ENCODE data around the gene C12orf43. TPM values are rescaled to one million over a fixed set of nuclear protein-coding genes. Genes with fewer than 3 reads are reported as not detected.

The C12orf43 gene
- polyA plus RNA-seq, 12 donors = 10.0 to 16.8 (median 11.7) TPM; not detected in 1

DNA sequence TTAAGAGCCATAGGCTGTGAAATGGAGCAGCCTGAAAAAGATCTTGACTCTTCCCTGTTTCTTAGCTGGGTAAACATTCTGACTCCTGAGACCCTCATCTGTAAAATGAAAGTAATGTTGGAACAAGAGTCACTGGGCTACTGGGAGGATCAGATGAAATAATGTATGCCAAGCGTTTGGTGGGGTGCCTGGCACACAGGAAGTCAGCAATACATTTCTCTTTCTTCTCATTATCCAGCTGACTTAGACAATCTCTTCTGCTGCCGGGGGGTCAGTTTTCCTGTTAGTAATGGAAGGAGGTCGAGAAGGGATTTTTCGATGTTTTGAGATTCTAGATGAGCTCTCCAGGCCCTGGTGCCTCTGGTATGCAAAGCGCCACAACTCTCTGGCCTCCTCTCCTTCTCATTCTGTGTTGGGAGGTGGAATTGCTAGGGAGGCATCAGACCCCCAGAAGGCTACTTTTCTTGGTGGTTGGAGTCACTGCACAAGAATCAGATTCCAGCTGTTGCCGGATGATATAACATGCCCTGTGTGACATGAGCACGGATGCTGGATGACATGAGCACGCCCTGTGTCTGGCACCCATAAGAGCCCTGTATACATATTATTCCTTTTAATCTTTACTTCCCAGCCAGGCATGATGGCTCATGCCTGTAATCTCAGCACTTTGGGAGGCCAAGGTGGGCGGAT lies 18.5 kb upstream of the C12orf43 start:
- DNase-seq = no peak

DNA sequence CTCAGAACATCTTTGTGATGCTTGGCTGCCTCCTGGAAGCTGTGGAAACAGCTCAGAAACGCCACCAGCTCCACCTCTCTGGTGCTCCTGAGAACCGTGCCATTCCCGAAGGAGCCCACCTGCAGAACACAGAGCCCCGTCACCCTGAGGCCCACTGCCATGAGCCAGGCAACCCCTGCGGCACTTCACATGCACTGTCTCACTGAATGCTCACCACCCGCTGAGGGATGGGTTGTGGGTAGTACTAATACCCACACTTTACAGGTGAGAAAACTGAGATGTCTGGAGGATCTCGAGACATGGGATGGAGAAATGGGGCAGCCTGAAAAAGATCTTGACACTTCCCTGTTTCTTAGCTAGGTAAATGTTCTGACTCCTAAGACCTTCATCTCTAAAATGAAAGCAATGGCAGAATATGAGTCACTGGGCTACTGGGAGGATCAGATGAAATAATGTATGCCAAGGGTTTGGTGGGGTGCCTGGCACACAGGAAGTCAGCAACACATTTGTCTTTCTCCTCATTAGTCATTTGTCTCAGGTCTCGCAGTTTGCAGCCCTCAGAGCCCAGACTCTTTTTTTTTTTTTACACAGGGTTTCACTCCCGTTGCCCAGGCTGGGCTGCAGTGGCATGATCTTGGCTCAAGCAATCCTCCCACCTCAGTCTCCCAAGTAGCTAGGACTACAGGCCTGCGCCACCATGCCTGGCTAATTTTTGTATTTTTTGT lies 17.5 kb upstream of the C12orf43 start:
- DNase-seq = no peak

DNA sequence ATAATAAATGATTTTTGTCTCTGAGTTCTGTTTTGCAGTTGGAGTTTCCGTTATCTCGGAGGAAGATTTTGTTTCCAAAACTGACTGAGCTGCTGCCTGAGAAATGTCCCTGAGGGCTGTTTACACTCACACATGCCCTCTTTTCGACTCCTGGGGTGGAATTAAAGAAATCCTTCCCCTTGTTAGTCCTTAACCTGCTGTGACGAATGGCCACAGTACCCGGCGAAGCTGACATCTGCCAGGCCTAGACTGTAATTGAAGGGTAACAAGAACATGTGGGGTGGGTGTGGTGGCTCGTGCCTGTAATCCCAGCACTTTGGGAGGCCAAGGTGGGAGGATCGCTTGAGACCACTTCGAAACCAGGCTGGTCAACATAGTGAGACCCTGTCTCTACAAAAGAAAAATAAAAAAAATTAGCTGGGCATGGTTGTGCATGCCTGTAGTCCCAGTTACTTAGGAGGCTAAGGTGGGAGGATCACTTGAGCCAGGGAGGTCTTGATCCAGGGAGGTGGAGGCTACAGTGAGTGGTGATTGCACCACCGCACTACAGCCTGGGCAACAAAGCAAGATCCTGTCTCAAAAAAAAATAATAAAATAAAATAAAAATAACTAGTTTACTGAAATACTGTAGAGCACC lies 14.4 kb upstream of the C12orf43 start:
- DNase-seq = no peak

DNA sequence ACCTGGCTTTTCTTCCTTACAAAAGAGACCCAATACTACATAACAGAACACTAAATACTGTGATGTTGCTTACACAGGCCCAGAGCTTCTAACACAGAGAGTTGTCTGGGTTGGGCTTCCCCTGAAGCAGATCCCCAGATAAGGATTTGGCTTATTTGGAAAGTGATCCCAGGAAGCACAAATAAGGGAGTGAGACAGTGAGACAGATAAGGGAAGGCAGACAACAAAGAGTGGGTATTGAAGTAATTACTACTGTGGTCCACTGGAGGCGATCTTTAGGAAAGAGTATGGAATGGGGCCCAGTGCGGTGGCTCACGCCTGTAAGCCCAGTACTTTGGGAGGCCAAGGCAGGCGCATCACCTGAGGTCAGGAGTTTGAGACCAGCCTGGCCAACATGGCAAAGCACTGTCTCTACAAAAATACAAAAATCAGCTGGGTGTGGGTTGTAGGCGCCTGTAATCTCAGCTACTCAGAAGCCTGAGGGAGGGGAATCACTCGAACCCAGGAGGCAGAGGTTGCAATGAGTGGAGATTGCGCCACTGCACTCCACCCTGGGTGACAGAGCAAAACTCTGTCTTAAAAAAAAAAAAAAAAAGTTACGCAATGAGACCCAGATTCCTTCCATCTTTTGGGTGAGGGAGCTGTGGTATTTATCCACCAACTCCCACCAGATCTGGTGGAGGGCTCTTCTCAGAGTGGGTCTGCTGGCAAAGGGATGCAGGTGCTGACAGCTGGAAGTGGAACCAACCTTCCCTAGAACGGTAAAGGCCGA lies 10.2 kb upstream of the C12orf43 start:
- no peak for DNase-seq

DNA sequence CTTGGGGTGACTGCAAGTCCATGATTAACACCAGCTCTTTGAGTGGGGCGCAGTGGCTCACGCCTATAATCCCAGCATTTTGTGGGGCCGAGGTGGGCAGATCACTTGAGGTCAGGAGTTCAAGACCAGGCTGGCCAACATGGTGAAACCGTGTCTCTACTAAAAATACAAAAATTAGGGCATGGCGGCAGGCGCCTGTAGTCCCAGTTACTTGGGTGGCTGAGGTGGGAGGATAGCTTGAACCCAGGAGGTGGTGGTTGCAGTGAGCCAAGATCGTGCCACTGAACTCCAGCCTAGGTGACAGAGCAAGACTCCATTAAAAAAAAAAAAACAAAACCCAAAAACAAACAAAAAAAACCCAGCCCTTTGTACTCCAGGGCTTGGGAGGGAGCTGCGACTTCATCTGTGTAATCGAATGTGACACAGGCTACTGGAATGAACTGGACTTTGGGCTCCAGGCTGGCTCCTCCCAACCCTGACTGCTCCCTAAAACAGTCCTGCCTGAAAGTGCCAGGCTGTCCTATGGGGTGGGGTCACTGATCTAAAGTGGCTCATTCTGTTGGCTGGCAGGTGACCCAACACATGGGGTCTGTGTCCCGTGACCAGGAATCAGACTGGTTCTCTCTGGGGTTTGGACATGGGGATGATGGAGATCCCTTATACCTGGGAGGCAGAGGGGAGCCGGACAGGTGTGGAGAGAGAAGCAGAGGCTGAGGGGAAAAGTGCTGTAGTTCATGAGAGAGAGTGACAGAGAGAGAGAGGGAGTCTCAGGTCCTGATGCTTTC lies 9.3 kb upstream of the C12orf43 start:
- no peak for DNase-seq

DNA sequence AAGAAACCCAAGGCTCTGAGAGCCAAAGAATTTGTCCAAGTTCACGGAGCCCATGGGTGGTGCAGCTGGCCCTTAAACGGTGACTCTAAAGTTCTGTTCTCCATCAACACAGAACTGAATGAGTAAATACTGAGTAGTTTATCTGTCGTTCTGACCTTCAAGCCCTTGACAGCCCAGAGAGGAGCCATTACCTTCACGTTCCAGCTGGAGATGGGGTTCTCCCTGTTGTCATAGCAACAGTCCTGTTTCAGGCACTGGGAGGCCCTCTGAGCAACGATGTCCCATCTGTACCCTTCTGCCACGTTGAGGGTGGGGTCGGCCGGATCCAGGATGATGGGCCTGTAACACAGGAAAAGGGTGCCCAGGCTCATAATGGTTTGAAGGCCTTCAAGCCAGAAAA lies 7.5 kb upstream of the C12orf43 start:
- DNase-seq = no peak

DNA sequence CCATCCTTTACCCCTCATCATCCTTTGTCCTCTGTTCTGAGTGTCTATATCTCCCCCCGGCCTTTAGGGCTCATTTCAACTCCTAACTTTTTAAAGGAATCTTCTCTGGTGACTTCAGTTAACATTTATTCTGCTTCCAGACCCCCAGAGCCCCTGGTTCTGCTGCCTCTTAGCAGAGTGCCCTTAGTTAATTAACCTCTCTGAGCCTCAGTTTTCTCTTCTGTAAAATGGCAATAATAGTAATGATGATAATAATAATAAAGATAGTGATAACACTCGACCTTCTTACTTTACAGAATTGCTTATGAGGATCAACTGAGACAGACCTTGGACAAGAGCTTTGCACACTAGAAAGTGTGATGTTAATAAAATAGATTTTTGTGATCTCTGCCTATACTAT lies 6.4 kb upstream of the C12orf43 start:
- no peak for DNase-seq

DNA sequence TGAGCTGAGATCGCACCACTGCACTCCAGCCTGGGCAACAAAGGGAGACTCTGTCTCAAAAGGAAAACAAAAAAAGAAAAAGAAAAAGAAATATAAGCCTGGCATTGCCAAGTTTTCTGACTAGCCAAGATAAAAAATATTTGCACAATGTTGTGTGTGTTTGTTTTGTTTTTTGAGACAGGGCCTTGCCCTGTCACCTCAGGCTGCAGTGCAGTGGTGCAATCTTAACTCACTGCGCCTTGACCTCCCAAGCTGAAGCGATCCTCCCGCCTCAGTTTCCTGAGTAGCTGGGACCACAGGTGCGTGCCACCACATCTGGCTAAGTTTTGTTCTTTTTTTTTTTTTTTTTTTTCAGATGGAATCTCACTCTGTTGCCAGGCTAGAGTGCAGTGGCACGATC lies 5.5 kb upstream of the C12orf43 start:
- DNase-seq = no peak

DNA sequence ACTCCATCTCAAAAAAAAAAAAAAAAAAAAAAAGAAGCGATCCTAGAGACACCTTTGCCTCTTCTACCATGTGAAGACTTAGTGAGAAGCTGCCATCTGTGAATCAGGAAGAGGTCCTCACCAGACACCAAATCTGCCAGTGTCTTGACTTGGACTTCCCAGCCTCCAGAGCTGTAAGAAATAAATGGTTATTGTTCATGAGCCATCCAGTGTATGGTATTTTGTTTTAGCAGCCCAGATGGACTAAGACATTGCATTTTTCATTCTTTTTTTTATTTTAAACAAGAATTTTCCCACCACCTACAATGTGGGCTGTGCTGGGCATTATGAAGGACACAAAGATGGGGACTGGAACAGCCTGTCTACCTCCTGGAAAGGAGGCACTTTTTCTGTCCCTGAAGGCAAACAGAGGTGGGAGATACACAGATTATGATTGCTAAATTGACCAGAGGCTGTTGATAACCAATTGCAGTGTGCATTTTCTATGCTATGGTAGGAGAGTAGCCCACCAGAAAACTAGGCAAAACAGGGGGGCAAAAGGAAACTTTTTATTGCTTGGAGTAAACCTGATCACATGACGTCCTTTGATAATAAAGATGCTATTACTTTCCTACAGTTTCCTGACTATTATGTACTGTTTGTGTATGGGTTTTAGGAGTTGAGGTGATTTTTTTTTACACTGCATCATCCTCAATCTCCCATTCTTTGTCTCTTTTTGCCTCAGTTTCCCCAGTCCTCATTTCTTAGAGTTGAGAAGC lies 2.8 kb upstream of the C12orf43 start:
- DNase-seq = no peak

DNA sequence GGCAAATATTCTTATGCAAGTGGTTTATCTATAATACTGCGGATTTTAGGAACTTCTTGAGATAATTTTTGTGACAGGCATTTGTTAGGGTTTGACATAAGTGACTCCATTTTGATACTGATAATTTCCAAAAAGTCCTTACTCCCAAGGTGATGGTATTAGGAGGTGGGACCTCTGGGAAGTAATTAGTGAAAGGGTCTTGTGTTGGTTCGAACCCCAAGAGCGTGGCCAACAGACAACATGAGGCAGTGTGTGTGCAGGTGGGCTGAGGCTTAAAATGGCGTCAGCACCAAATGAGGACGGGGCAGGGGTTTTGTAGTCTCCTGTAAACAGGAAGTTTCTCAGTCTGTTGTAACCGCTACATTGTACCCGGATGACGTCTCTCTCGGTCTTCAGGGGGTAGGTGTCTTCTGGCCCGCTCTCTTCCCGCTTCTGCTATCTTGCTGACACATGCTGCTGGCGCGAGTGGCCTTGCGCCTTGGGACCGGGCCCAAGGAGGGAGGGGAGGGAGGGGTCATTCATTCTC lies 1.7 kb upstream of the C12orf43 start:
- no peak for DNase-seq

DNA sequence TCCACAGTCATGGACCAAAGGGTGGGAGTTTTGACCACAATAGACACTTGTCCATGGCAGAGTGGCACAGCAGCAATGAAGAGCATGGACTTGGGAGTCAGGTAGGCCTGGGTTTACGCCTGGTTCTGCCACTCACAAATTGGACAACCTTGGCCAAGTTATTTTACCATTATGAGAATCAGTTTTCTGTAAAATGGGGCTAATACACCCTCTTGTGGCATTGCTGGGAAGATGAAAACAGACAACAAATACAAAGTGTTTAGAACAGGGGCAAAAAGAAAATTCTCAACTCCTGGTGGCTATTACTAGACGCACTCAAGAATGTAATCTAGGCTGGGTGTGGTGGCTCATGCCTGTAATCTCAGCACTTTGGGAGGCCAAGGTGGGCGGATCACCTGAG lies 2.6 kb downstream of the C12orf43 start:
- DNase-seq = no peak

DNA sequence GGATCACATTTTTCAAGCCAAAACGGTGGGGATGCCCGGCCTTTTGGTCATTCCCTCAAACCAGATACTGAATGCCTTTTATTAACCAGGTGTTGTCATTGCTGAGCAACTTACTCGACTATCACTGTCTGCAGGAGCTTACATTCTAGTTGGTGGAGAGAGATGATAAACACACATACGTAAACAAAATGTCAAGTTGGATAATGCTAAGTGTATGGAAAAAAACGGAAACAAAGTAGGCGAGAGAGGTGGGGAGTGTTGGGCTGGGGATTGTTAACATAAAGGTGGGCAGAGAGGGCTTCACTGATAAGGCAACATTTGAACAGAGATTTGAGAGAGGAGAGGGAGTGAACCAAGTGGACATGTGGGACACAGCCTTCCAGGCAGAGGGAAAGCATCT lies 4.5 kb downstream of the C12orf43 start:
- no peak for DNase-seq

DNA sequence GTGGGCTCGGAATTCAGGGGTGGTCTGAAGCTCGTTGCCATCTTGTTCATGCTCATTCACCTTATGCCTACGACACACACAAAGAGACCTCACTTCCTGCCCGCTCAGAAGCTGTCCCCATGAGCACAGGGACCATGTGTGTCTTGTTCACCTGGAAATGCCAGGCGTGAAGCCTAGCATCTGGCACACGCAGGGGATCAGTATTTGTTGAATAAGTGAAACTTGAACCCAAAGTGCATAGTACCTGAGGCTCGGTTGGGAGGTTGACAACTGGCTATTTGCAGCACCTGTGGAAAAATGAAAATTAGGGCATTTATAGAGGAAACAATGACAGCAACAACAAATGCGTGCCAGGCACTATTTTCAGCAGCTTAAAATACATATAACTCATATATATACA lies 5.4 kb downstream of the C12orf43 start:
- no peak for DNase-seq

DNA sequence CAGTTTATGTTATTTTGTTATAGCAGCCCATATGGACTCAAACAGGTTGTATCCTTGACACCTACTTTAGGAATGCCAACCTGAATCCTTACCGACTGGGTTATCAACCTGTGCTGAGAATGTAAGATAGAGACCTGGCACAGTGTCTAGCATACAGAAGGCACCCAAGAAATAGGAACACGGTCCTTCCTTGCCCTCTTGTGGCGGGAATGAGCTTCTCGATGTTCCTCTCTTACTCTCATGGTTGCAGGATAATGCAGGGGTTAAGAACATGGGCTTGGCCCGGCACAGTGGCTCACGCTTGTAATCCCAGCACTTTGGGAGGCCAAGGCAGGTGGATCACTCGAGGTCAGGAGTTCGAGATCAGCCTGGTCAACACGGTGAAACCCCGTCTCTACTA lies 6.5 kb downstream of the C12orf43 start:
- no peak for DNase-seq

DNA sequence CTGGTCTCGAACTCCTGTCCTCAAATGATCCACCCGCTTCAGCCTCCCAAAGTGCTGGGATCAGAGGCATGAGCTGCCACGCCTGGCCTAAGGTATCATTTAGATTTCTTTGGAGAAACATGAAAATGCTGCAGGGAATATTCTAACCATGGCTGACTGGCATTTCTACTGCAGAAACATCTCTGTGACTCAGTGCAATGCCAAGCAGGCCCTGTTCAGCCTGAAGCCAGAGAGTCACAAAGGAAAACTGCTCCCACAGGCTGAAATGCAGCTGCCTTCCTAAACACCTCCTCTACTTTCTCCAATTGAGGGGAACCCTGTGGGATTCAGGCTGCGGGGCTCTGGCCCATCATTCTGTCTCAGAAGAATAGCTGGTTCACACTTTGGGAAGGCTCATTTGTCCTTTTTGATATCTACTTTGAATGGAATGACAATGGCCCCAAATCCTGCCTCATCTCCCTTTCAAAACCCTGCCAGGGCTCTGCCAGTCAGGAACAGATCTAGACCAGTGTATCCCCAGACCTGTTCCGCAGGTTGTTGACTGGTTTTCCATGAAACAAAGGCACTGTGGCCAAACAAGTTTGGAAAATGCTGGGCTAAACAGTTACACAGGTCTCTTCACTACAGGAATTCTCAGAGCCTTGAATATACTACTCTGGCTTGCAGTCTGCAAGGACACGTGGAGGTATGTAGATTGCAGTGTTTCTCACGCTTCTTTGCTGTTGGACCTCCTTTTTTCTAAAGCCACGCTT lies 7.8 kb downstream of the C12orf43 start:
- DNase-seq = no peak

DNA sequence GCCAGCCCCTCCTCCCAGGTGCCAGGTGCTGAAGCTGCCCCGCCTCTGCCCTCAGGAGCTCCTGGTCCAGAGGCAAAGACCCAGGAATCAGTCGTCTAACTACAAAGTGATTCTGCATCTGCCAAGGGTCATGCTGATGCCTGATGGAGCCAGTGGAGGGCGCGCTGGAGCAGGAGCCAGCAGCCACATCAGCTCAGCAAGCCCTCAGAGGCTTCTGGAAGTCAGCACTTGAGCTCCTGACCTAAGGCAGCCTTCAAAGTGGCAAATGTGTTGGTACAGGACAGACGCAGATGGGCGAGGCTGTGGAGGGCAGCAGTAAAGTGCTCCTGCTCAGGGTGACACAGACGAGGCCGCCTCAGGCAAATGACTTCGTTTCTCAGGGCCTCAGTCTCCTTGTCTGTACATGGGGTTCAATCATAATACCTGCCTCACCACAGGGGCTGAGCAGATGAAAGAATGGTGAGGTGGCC lies 10.9 kb downstream of the C12orf43 start:
- DNase-seq = no peak

DNA sequence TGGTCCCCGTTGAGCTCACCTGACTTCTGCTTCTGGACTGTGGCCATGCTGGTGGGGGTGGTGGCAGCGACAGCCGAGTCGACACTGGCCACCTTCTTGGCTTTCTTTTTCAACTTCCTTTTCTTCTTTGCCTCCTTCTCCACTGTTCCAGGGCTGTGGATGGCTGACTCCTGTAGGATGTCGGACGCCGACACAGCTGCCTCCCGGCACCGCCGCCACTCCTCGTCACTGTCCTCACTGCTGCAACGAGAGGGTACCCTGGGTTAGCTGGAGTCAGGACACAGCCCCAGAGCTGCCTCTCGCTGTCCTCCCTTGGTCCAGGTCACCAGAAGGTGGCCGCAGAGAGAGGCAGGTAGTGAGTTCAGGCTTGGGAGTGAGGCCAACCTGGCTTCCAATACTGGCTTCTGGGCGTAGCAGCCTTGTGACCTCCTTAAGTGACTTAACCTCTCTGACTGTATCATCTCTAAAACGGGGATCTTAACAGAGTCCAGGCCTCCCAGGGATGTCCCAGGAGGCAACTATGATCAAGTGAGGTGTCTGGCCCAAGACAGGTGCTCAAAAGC lies 12.0 kb downstream of the C12orf43 start:
- no peak for DNase-seq

DNA sequence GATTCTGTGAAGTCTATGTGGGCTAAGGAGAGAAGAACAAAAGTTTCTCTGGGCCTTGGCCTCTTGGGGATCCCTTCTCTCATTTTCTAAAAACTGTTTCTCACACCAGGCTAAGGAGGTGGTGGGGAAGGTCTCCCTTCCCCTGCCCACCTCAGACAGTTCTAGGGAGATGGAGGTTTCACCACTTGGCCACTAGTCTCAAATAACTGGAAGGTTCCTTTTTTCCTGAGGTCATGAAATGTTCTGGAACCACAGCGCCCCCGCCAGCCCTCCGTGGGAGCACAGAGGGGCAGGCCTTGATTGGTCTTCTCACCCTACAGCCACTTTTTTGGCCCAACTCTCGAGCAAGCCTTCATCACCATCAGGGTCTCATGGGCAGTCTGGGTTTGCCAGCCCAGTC lies 12.6 kb downstream of the C12orf43 start:
- DNase-seq = no peak

DNA sequence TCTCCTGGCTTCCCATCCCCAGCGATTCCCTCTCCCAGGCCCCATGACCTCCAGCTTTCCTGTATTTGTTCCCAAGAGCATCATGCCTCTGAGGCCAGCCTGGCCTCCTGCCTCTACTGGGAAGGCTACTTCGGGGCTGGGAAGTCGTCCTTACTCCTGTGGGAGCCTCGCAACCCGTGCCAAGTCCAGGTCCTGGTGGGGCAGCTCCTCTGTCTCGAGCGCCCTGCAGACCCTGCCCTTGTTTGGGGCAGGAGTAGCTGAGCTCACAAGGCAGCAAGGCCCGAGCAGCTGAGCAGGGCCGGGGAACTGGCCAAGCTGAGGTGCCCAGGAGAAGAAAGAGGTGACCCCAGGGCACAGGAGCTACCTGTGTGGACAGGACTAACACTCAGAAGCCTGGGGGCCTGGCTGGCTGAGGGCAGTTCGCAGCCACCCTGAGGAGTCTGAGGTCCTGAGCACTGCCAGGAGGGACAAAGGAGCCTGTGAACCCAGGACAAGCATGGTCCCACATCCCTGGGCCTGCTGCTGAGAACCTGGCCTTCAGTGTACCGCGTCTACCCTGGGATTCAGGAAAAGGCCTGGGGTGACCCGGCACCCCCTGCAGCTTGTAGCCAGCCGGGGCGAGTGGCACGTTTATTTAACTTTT lies 14.3 kb downstream of the C12orf43 start:
- DNase-seq = no peak
